ENCODE measurements around the gene SLC6A17.

Gene SLC6A17

DNA sequence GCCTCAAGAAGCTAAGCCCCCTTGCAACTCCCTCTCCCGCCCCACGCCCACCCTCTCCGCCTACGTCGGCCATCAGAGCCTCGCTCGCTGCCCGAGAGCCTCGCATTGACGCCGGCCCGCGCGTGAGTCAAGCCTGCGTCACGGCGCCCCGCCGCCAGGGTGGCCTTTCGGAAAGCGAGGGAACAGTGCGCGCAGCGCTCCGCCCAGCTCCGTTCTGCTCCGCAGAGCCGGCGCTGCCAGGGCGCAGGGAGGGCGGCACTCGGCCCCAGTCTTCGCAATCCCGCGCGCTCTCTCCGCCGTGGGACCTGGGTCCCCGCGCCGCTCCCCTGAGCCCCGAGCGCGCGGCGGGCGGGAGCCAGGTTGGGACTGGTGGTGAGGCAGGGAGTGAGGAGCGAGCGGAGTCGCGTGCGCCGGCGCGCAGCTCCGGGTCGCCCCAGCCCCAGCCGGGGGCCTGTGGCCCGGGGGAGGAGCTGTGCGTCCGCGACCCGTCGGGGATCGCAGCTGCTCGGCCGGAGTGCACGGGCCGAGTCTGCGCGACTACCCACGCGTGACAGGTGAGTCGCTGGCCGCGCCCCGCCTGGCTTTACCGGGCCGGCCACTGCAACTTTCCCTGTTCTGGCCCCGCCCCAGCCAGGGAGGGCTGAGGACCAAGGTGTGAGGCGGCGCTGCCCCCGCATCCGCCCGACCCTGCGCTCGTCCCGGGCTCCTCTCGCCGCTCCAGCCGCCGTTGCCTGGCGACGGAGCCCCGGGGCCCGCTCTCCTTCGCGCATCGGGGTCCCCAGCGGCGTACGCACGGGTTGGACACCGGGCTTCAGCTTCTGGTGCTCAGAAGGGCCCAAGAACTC, at the start of gene SLC6A17:
Gene SLC6A17, plus strand, starts transcription at position 165 of the 845 bp plus-strand sequence. CDS start 16,436 bp downstream, outside the sequence.
- no peak for DNase-seq (ENCODE audit: low read depth)

DNA sequence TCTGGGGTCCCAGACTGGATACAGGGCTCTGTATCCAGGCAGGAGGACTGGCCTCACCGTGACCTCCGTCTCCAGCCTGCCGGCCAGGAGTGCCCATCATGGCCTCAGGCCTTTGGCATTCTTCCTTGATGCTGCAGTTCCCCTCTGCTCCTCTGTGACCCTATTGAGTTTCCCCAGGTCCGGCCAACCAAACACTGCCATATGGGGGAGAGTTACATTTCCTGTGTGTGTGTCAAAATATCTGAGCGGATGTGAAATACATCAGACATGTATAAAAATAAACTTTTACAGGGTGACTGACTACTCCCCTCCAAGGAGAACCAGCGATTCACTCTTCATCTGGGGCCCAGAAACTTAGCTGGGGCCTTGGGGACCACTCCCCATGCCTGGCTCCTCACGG, 48.2 kb upstream of the SLC6A17 start:
- no peak for DNase-seq (ENCODE audit: low read depth)

- DNase-seq (ENCODE audit: low read depth), result peak; percentile 21
Observed at GRCh38 chr1:110106013-110106941, 44.0 kb upstream of the SLC6A17 start.

DNA sequence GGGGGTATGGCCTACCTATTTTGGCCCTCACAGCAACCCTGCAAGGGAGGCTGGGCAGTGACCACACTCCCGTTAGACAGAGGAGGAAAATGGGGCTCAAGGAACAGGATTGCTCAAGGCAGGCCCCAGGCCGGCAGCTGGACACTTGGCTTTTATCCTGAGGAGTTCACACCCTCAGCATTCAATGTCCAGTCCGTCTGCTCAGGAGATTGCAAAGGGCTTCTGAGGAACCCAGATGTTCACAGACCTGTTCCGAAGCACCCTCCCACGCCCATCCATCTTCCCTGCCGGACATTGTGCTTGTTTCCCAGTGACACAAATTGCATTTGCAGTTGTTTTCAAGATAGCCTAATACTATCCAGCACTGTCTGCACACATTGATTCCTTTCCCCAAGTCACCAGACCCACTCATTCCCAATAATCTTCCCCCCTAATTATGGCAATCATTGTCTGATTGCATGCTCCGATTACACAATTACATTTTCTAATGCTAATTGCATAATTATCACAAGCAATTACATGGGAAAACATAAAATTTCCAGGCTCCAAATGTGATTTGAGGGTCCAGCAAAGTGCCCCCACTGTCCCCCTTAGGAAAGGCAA, 42.3 kb upstream of the SLC6A17 start:
- no peak for DNase-seq (ENCODE audit: low read depth)

GRCh38 chr1:110111081-110111480, 39.2 kb upstream of the SLC6A17 start:
- no peak for DNase-seq (ENCODE audit: low read depth)

- DNase-seq (ENCODE audit: low read depth), result no peak
Observed at GRCh38 chr1:110112143-110112542, 38.2 kb upstream of the SLC6A17 start, which contains the start of gene UBL4B. Gene UBL4B, plus strand, starts transcription at chr1:110112443. Its CDS starts 92 bp downstream, at chr1:110112535.

GRCh38 chr1:110112656-110113055, 37.6 kb upstream of the SLC6A17 start:
- DNase-seq (ENCODE audit: low read depth), result no peak

GRCh38 chr1:110113551-110113950, 36.7 kb upstream of the SLC6A17 start:
- DNase-seq (ENCODE audit: low read depth), result no peak

DNA sequence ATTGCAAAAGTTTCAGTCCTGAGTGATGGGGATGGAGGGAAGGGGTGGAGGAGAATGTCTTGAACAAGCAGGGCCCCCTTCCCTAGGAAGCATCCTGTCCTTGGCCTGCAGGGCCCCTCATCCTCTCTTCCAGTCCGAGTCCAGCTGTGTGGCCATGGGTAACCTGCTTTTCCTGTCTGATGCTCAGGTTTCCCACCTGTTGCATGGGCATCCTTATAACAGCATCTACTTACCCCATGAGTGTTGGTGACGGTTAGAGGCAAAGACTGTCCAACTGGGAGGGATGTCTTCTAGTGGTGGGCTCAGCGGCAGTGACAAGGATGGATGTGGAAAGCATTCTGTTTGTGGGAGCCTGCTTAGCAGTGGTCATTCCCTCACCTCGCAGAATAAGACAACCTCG, 36.1 kb upstream of the SLC6A17 start:
- DNase-seq (ENCODE audit: low read depth), result no peak

DNA sequence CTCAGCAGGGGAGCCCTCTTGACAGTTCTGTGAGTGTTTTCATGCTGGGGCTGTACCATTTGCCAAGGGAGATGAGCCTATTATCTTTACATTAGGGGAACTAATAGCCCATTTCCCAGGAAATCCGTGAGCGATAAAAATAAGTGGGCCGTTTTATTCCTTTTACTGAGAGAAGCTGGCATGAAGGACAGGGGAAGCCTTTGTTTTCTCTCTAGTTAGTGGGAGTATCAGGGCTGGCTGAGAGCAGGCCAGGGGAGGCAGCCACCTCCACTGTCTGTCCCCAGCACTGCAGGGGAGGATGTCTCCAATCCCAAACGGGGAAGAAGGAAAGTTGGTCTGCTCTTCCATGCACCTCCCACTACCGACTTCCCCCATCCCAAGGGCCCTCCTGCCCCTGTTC, 35.5 kb upstream of the SLC6A17 start:
- no peak for DNase-seq (ENCODE audit: low read depth)

DNA sequence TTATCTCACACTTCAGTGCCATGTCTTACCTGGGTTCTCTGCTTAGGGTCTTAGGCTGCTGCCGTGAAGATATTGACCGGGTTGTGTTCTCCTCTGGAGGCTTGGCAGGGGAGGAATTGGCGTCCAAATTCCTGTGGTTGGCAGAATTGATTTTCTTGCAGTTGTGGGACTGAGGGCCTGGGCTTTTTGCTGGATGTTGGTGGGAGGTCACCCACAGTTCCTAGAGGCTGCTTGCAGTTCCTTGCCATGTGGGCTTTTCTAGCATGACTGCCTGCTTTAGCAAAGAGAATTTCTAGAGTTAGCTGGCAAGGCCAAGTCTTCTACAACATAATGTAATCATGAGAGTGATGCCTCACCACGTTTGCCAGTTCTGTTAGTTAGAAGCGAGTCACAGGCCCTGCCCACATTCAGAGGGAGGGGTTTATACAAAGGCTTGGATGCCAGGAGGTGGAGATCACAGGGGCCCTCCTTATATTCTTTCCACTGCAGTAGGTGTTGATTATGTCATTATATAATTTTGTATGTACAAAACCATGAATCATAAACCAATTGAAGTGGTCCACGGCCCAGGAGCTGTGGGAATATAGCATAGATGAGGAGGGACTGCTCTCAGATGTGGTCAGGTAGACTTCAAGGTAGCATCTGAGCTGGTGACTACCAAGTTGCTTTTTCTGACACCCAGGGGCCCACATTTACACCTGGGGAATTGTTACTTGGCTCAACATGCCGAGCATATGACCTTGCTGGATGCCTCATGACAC, 31.5 kb upstream of the SLC6A17 start:
- DNase-seq (ENCODE audit: low read depth), result no peak

GRCh38 chr1:110119843-110120242, 30.5 kb upstream of the SLC6A17 start:
- no peak for DNase-seq (ENCODE audit: low read depth)

DNA sequence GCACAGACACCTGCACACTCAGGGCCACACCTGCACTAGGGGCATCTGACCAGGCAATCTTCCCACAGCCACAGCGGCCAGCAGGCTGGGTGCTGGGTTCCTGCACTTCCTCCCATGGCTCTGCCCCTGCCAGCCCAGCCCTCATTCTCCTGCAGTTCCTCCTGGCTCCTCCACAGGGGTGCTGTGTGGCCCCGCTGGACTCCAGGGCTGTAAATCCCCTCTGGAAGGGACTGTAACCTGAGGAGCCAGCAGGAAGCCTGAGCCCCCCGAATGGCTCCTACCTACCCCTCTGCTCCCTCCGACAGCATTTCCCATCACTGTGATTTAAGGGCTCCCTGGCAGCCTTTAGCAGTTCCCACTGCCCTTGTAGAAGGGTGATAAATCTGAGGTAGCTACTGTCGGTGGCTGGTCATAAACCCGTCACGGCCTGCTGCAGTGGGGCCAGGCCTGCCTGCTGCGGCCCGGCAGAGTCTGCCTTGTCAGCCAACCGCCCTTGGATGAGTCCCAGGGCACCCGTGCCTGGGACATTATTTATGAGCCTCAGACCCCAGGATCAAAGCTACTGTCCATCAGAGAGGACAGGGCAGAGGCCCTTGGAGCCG, 29.2 kb upstream of the SLC6A17 start:
- no peak for DNase-seq (ENCODE audit: low read depth)

GRCh38 chr1:110123224-110123623, 27.1 kb upstream of the SLC6A17 start:
- no peak for DNase-seq (ENCODE audit: low read depth)

- DNase-seq (ENCODE audit: low read depth), result no peak
Observed at GRCh38 chr1:110125810-110126209, 24.5 kb upstream of the SLC6A17 start.

GRCh38 chr1:110130113-110130591, 20.1 kb upstream of the SLC6A17 start:
- DNase-seq (ENCODE audit: low read depth), result no peak

- DNase-seq (ENCODE audit: low read depth), result no peak
Observed at GRCh38 chr1:110130989-110131388, 19.3 kb upstream of the SLC6A17 start.

DNA sequence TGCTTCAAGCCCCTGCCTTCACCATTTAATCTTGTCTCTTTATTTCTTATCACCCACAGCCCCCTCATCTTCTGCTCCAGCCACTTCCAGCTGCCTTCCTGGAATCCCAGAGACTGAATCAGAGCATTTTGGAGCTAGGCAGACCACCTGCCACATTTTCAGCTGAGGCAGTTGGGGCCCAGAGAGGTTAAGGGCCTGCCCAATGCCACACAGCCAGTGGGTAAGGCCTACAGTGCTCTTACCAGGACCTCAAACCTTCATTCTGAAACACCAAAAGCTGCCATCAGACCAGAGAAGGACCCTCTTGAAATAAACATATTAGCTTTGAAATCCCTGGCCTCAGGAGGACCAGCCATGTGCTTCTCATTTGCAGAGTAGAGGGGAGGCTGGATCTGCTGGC, 17.6 kb upstream of the SLC6A17 start:
- no peak for DNase-seq (ENCODE audit: low read depth)

DNA sequence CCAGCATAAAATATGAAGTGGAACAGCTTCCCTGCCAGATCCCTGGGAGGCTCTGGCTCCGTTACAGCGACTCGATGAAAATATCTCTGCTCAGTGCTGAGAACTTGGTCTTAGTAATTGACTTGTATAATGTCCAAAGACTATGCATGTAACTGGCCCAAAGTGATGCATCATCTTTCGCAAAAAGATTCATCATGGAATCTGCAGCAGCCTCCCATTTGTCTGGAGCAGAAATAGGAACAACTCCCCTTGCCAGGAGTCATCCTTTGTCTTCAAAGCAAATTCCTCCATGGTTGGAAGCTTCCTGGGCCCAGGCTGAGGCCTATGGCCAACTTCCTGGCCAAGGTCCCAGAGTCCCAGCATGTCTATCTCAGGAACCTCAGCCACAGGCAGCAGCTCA, 16.9 kb upstream of the SLC6A17 start:
- no peak for DNase-seq (ENCODE audit: low read depth)

GRCh38 chr1:110134050-110134595, 16.2 kb upstream of the SLC6A17 start:
- no peak for DNase-seq (ENCODE audit: low read depth)

- no peak for DNase-seq (ENCODE audit: low read depth)
Observed at GRCh38 chr1:110135246-110135645, 15.0 kb upstream of the SLC6A17 start.
